SK-N-SH (cell line): ENCODE measurements around the gene MYOM3. TPM values are rescaled to one million over a fixed set of nuclear protein-coding genes. Genes with fewer than 3 reads are reported as not detected.
"Not testable (repeated sequence)": the region's sequence is repeated elsewhere in the genome, so short reads cannot be mapped to it uniquely, and the experiment has no call there.

Experiments
- CTCF ChIA-PET: fragments of 300-600, 350-600 bp; formaldehyde crosslinking; extraction: SDS; loops from one replicate; lab custom pipeline; 2021; lab: Yijun Ruan, JAX
- POLR2A ChIA-PET: fragments of 350-600 bp; sonication (Branson Sonifier 250); formaldehyde crosslinking; extraction: SDS; loops from one replicate; lab custom pipeline; 2020; ENCODE audit warnings: antibody characterized with exemption, inconsistent platforms; lab: Yijun Ruan, JAX
- DNase-seq: peaks from one replicate; pipeline ENCODE4 v3.0.0; 2012
- H2AFZ ChIP-seq: fragments of 200-600 bp; sonication (generic); 2 replicates; pipeline ENCODE4 v1.8.1; 2016; ENCODE audit warnings: antibody characterized with exemption, mild to moderate bottlenecking, low read depth
- H3F3A ChIP-seq: fragments of 200-600 bp; sonication (generic); replicated peaks from 2 replicates; pipeline ENCODE3; 2016; ENCODE audit warnings: antibody characterized with exemption, mild to moderate bottlenecking; ENCODE audit not compliant: insufficient read depth
- H3K27ac ChIP-seq, 2 experiments: fragments of 200-500 bp in 1 of 2; fragments of 200-600 bp in 1 of 2; sonication (Bioruptor generic) in 1 of 2; sonication (generic), shearing (Covaris generic) in 1 of 2; 2 replicates each; pipeline versions ENCODE4 v1.5.1 to v1.6.1; 2014 to 2016; ENCODE audit warnings: low read depth in 2 of 2, inconsistent platforms in 1 of 2, low read length in 1 of 2, mild to moderate bottlenecking in 1 of 2, mixed read lengths in 1 of 2
- H3K27me3 ChIP-seq: fragments of 200-600 bp; sonication (generic), shearing (Covaris generic); 2 replicates; pipeline ENCODE4 v1.6.1; 2016; ENCODE audit warnings: mixed run types; ENCODE audit not compliant: insufficient read depth
- H3K36me3 ChIP-seq, 2 experiments: fragments of 200-500 bp in 1 of 2; fragments of 200-600 bp in 1 of 2; sonication (Bioruptor generic) in 1 of 2; sonication (generic) in 1 of 2; replicated peaks in 1 of 2; 2 replicates each; pipeline versions ENCODE3 to v1.5.1; 2014 to 2016; ENCODE audit warnings: low read length in 1 of 2, mild to moderate bottlenecking in 1 of 2; ENCODE audit not compliant: insufficient read depth in 2 of 2, control insufficient read depth in 1 of 2
- H3K4me1 ChIP-seq, 2 experiments: fragments of 200-500 bp in 1 of 2; fragments of 200-600 bp in 1 of 2; sonication (Bioruptor generic) in 1 of 2; sonication (generic), shearing (Covaris generic) in 1 of 2; 2 replicates each; pipeline versions ENCODE4 v1.5.1 to v1.6.1; 2014 to 2016; ENCODE audit warnings: low read depth in 1 of 2, low read length in 1 of 2, mixed run types in 1 of 2; ENCODE audit not compliant: insufficient read depth in 2 of 2, control insufficient read depth in 1 of 2
- H3K4me2 ChIP-seq: fragments of 200-600 bp; sonication (generic), shearing (Covaris generic); 2 replicates; pipeline ENCODE4 v1.6.1; 2017; ENCODE audit warnings: mixed run types
- H3K4me3 ChIP-seq, 2 experiments: fragments of 200-500 bp in 1 of 2; fragments of 200-600 bp in 1 of 2; sonication (Bioruptor generic) in 1 of 2; sonication (generic), shearing (Covaris generic) in 1 of 2; 2 replicates each; pipeline versions ENCODE4 v1.5.1 to v1.8.1; 2014 to 2016; ENCODE audit warnings: low read depth in 2 of 2, inconsistent platforms in 1 of 2, low read length in 1 of 2, mild to moderate bottlenecking in 1 of 2, mixed read lengths in 1 of 2, moderate library complexity in 1 of 2
- H3K79me2 ChIP-seq: fragments of 200-600 bp; sonication (generic); 2 replicates; pipeline ENCODE4 v1.8.1; 2017; ENCODE audit warnings: mild to moderate bottlenecking; ENCODE audit not compliant: insufficient read depth
- H3K9ac ChIP-seq: fragments of 200-600 bp; sonication (generic); 2 replicates; pipeline ENCODE4 v1.6.1; 2017; ENCODE audit warnings: mixed run types
- H3K9me2 ChIP-seq: fragments of 200-600 bp; sonication (generic); 2 replicates; pipeline ENCODE4 v1.6.1; 2017; ENCODE audit warnings: mixed run types
- H3K9me3 ChIP-seq: fragments of 200-600 bp; sonication (generic); 2 replicates; pipeline ENCODE4 v1.6.1; 2017; ENCODE audit warnings: mixed run types, mild to moderate bottlenecking, moderate library complexity
- H4K20me1 ChIP-seq: fragments of 200-600 bp; sonication (generic); 2 replicates; pipeline ENCODE4 v1.6.1; 2017; ENCODE audit warnings: mild to moderate bottlenecking, mixed run types; ENCODE audit not compliant: insufficient read depth
- EP300 ChIP-seq, 2 experiments: IDR thresholded peaks; 2 replicates each; pipeline versions ENCODE4 v1.4.0 to v1.6.1; 2012; ENCODE audit warnings: borderline replicate concordance in 1 of 2, low read depth in 1 of 2, low read length in 1 of 2
- EZH2phosphoT487 ChIP-seq: fragments of 200-600 bp; sonication (generic); IDR thresholded peaks from 2 replicates; pipeline ENCODE4 v1.6.1; 2017; ENCODE audit warnings: low read depth, mixed run types, mild to moderate bottlenecking, antibody characterized with exemption, moderate library complexity, borderline replicate concordance
- FOXJ3 ChIP-seq: sonication (generic); formaldehyde crosslinking; IDR thresholded peaks from 2 replicates; pipeline ENCODE4 v1.5.1; 2020; ENCODE audit warnings: mild to moderate bottlenecking, missing genetic modification reagents
- GATA2 ChIP-seq: sonication (generic); formaldehyde crosslinking; IDR thresholded peaks from 2 replicates; pipeline ENCODE4 v1.5.0; 2020; ENCODE audit warnings: mild to moderate bottlenecking, missing genetic modification reagents
- MAX ChIP-seq: IDR thresholded peaks from 2 replicates; pipeline ENCODE4 v1.4.0; 2012; ENCODE audit warnings: low read depth
- NFIC ChIP-seq: IDR thresholded peaks from 2 replicates; pipeline ENCODE4 v1.4.0; 2012; ENCODE audit warnings: borderline replicate concordance
- SIN3A ChIP-seq: IDR thresholded peaks from 2 replicates; pipeline ENCODE4 v1.6.1; 2012; ENCODE audit warnings: low read depth, mild to moderate bottlenecking, low read length, moderate library complexity, borderline replicate concordance
- TCF12 ChIP-seq: IDR thresholded peaks from 2 replicates; pipeline ENCODE4 v1.4.0; 2012
- USF1 ChIP-seq: IDR thresholded peaks from 2 replicates; pipeline ENCODE4 v1.4.0; 2012; ENCODE audit warnings: low read depth, borderline replicate concordance
- WGBS: methylation state at CpG from one replicate; pipeline ENCODE4 v1.1.6; 2017; ENCODE audit warnings: low lambda C conversion rate; 5-methylcytosine and 5-hydroxymethylcytosine counted together
- polyA plus RNA-seq, 3 experiments: library from polyadenylated mRNA; depleted of rRNA; stranded (reverse); fragments of >200 nt; gene quantifications; 2 replicates each; pipeline ENCODE4 v1.2.3, GENCODE V29; 2012

The MYOM3 gene
- polyA plus RNA-seq, 1 of the 3 experiments (the other 2 are of a cell fraction): 0.02 TPM

GRCh38 chr1:24051206-24051945, 60.6 kb downstream of the MYOM3 start:
- no peak overlapping the region for H3K4me3 ChIP-seq
- no peaks in the 10 kb centered on the region for H4K20me1 ChIP-seq
- no peaks in the 10 kb centered on the region for H3K27me3 ChIP-seq
- H3F3A ChIP-seq: peaks cover 9% of the 10 kb centered on the region
- H3K9me2 ChIP-seq: no peaks in the 10 kb centered on the region
- H3K4me1 ChIP-seq: peaks cover 7 to 9% of the 10 kb centered on the region in 2 experiments; a peak in 3 of 4 replicates
- CTCF ChIA-PET: interaction anchor here (0.6 to 3.0 kb wide), 4 partner anchors 20 to 208 kb away, joined by 3 to 7 read pairs (median 3); no protein-coding TSS in a partner anchor
- DNase-seq: no peak
- H3K4me2 ChIP-seq: no peak overlapping the region
- no peaks in the 10 kb centered on the region for H3K9me3 ChIP-seq
- WGBS: 89% methylated on average over 7 of the region's 7 CpGs
- H3K36me3 ChIP-seq: no peaks in the 10 kb centered on the region
- no peak overlapping the region for H3K9ac ChIP-seq
- no peak overlapping the region for H2AFZ ChIP-seq
- H3K27ac ChIP-seq: no peak overlapping the region
- POLR2A ChIA-PET: no interaction called here
- TF ChIP-seq TCF12 (no peak), EP300 (IDR thresholded peaks at IDR 0.05; ENCODE audit: borderline replicate concordance in 1 of 2, low read depth in 1 of 2, low read length in 1 of 2) (no peak), GATA2 (CRISPR knock-in tag) (no peak), FOXJ3 (CRISPR knock-in tag) (no peak), MAX (no peak), SIN3A (no peak), NFIC (no peak)
- H3K79me2 ChIP-seq: no peaks in the 10 kb centered on the region

GRCh38 chr1:24049733-24050132, 62.2 kb downstream of the MYOM3 start:
- H3K9me2 ChIP-seq: no peaks in the 10 kb centered on the region
- H3K4me2 ChIP-seq: no peak overlapping the region
- ChIA-PET CTCF (interaction anchor here (0.6 kb wide), 1 partner anchor 37 kb away, joined by 3 read pairs; no protein-coding TSS in a partner anchor), POLR2A (no interaction called here)
- H3K79me2 ChIP-seq: no peaks in the 10 kb centered on the region
- no peak for TF ChIP-seq USF1
- no peak for TF ChIP-seq EZH2phosphoT487
- TF ChIP-seq NFIC: no peak
- H2AFZ ChIP-seq: no peak overlapping the region
- 95% methylated on average over 7 of the region's 7 CpGs for WGBS
- H3K36me3 ChIP-seq: no peaks in the 10 kb centered on the region
- no peaks in the 10 kb centered on the region for H3K9me3 ChIP-seq
- H3K27me3 ChIP-seq: no peaks in the 10 kb centered on the region
- H3K27ac ChIP-seq: no peak overlapping the region
- no peak overlapping the region for H3K4me3 ChIP-seq
- peaks cover 10 to 14% of the 10 kb centered on the region in 2 experiments; a peak in 3 of 4 replicates for H3K4me1 ChIP-seq
- H3F3A ChIP-seq: peaks cover 16% of the 10 kb centered on the region
- no peak for DNase-seq
- H4K20me1 ChIP-seq: no peaks in the 10 kb centered on the region
- no peak overlapping the region for H3K9ac ChIP-seq

- DNase-seq, H3K4me3 ChIP-seq, CTCF ChIA-PET, H3K27ac ChIP-seq, H3K79me2 ChIP-seq, H3K9me2 ChIP-seq, H2AFZ ChIP-seq, H3K9me3 ChIP-seq, H3K27me3 ChIP-seq, H3K4me2 ChIP-seq, POLR2A ChIA-PET, H3K9ac ChIP-seq, H4K20me1 ChIP-seq, H3K36me3 ChIP-seq: not testable (repeated sequence)
- H3K4me1 ChIP-seq: peaks cover 10 to 14% of the 10 kb centered on the region in 2 experiments; a peak in 3 of 4 replicates
- WGBS: 94% methylated on average over 4 of the region's 4 CpGs
- H3F3A ChIP-seq: peaks cover 16% of the 10 kb centered on the region
Observed at GRCh38 chr1:24048894-24049293, 63.0 kb downstream of the MYOM3 start.
